Astrocyte (in vitro differentiated cells and primary cell): ENCODE measurements around the gene DCST2. TPM values are rescaled to one million over a fixed set of nuclear protein-coding genes. Genes with fewer than 3 reads are reported as not detected.

Experiments used
- DNase-seq: peaks from one replicate; pipeline ENCODE4 v3.0.0-alpha.2; 2010; ENCODE audit warnings: low read depth
- FAIRE-seq: peaks from 2 replicates; lab custom pipeline; 2011; peaks lifted over from hg19 to GRCh38; lab: Jason Lieb, UNC
- H2AFZ ChIP-seq: 2 replicates; pipeline ENCODE4 v1.6.0; 2012; ENCODE audit warnings: low read depth, low read length, inconsistent platforms
- H3K27ac ChIP-seq: 2 replicates; pipeline ENCODE4 v1.5.1; 2011; ENCODE audit warnings: low read depth, low read length, inconsistent platforms
- H3K27me3 ChIP-seq: 2 replicates; pipeline ENCODE4 v1.6.0; 2011; ENCODE audit warnings: low read length, inconsistent platforms; ENCODE audit not compliant: insufficient read depth
- H3K36me3 ChIP-seq: 2 replicates; pipeline ENCODE4 v1.5.1; 2011; ENCODE audit warnings: low read length, inconsistent platforms; ENCODE audit not compliant: insufficient read depth
- H3K4me1 ChIP-seq: 2 replicates; pipeline ENCODE4 v1.5.1; 2011; ENCODE audit warnings: low read length, inconsistent platforms; ENCODE audit not compliant: insufficient read depth
- H3K4me2 ChIP-seq: 2 replicates; pipeline ENCODE4 v1.6.0; 2012; ENCODE audit warnings: low read length, inconsistent platforms
- H3K4me3 ChIP-seq: 2 replicates; pipeline ENCODE4 v1.5.1; 2011; ENCODE audit warnings: low read depth, mild to moderate bottlenecking, low read length, inconsistent platforms; ENCODE audit not compliant: insufficient read depth
- H3K79me2 ChIP-seq: 2 replicates; pipeline ENCODE4 v1.6.0; 2012; ENCODE audit warnings: mild to moderate bottlenecking, low read length, inconsistent platforms; ENCODE audit not compliant: insufficient read depth
- H3K9ac ChIP-seq: 2 replicates; pipeline ENCODE4 v1.6.0; 2012; ENCODE audit warnings: mild to moderate bottlenecking, low read length, inconsistent platforms
- H3K9me3 ChIP-seq: 2 replicates; pipeline ENCODE4 v1.5.1; 2012; ENCODE audit warnings: low read depth, mild to moderate bottlenecking, low read length, inconsistent platforms; ENCODE audit not compliant: insufficient read depth
- H4K20me1 ChIP-seq: 2 replicates; pipeline ENCODE4 v1.6.0; 2012; ENCODE audit warnings: low read length, inconsistent platforms; ENCODE audit not compliant: insufficient read depth
- H3K27ac Mint-ChIP-seq: one replicate; pipeline ENCODE4 v1.8.0; 2021; ENCODE audit warnings: mild to moderate bottlenecking, mixed read lengths; ENCODE audit not compliant: unreplicated experiment
- H3K27me3 Mint-ChIP-seq: one replicate; pipeline ENCODE4 v1.8.0; 2021; ENCODE audit warnings: low read depth, mixed read lengths; ENCODE audit not compliant: unreplicated experiment
- H3K36me3 Mint-ChIP-seq: one replicate; pipeline ENCODE4 v1.8.0; 2021; ENCODE audit warnings: low read depth, mixed read lengths; ENCODE audit not compliant: unreplicated experiment
- H3K4me1 Mint-ChIP-seq: one replicate; pipeline ENCODE4 v1.8.0; 2021; ENCODE audit warnings: low read depth, mixed read lengths; ENCODE audit not compliant: unreplicated experiment
- H3K4me3 Mint-ChIP-seq: one replicate; pipeline ENCODE4 v1.8.0; 2021; ENCODE audit warnings: mild to moderate bottlenecking, moderate library complexity, mixed read lengths; ENCODE audit not compliant: unreplicated experiment
- H3K9me3 Mint-ChIP-seq: one replicate; pipeline ENCODE4 v1.8.0; 2021; ENCODE audit warnings: mild to moderate bottlenecking, mixed read lengths; ENCODE audit not compliant: unreplicated experiment
- CTCF ChIP-seq: IDR thresholded peaks from 2 replicates; pipeline ENCODE4 v1.5.1; 2011; ENCODE audit warnings: low read depth, mild to moderate bottlenecking, inconsistent platforms, low read length, moderate library complexity; ENCODE audit not compliant: insufficient read depth
- EZH2 ChIP-seq: IDR thresholded peaks from 2 replicates; pipeline ENCODE4 v1.6.1; 2012; ENCODE audit warnings: mild to moderate bottlenecking, low read length, inconsistent platforms; ENCODE audit not compliant: insufficient read depth
- total RNA-seq: library from RNA; stranded (reverse); gene quantifications from 2 replicates; pipeline ENCODE4 v1.2.1, GENCODE V29; 2021

Gene DCST2
- total RNA-seq, 1 donor from 2014 or later = 0.34 TPM

DNA sequence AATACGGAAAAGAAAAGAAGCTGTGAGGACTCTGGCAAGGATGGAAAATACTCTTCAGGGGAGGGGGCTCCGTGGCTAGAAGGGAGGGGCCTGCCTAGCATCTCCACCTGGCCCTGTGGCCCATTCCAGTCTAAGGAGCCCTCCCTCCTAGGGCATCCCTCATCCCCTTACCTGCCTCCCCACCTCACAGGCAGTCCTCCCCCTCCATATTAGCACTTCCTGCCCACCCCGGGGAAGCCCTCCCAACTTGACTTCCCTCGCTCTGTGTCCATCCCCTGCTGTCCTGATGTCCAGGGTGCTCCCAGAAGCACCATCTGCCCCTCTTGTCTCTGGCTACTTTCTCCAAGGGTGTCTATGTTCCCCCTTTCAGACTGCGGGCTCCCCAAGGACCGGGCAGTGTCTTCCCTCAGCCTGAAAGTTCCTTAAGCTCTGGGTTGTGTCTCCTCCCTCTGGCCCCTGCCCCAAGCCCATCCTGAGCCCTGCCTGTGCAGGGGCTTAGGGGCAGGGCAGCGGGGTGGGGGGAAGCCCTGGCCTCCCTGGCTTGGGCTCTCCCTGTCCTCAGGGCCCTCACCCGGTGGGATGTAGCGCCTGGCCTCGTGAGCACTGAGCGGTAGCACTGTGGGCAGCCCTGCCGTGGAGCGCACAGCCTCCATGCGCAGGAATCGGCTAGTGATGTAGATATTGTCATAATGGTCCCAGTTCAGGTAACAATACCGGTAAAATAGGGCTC is 3.9 kb downstream of the DCST2 start:
- Histone ChIP-seq H3K4me2 (no peak overlapping the region), H3K4me3 (no peak overlapping the region), H3K36me3 (no peaks in the 10 kb centered on the region), H2AFZ (no peak overlapping the region), H3K9ac (no peak overlapping the region), H3K27ac (no peak overlapping the region), H3K27me3 (no peaks in the 10 kb centered on the region), H3K9me3 (no peaks in the 10 kb centered on the region), H3K4me1 (no peaks in the 10 kb centered on the region), H3K79me2 (no peaks in the 10 kb centered on the region), H4K20me1 (no peaks in the 10 kb centered on the region)
- no peaks in the 10 kb centered on the region for H3K4me1 Mint-ChIP-seq
- peaks cover 5% of the 10 kb centered on the region for H3K36me3 Mint-ChIP-seq
- H3K27ac Mint-ChIP-seq = no peak overlapping the region
- H3K9me3 Mint-ChIP-seq = no peaks in the 10 kb centered on the region
- no peak overlapping the region for H3K4me3 Mint-ChIP-seq
- TF ChIP-seq EZH2 (no peak), CTCF (no peak)
- H3K27me3 Mint-ChIP-seq = peaks cover 25% of the 10 kb centered on the region
- DNase-seq = no peak
- FAIRE-seq = no peak

DNA sequence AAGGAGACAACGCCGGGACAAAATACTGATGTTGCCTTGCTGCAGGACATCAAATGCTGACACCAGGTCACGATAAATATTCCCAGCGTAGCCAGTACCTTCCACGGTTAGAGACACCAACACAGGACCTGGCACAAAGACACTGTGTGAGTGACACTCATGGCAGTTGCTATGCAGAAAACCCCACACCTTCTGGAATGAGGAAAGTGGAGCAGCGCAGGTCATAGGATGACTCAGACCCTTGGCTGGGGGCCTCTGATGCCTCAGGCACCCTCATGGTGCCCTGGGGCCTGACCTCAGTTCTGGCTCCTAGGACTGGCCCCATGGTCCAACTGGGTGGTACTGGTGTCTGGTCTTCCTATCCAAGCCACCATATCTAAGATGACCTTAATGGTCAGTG is 7.0 kb downstream of the DCST2 start:
- H2AFZ ChIP-seq = no peak overlapping the region
- H3K4me3 ChIP-seq = no peak overlapping the region
- no peak overlapping the region for H3K4me2 ChIP-seq
- H3K4me1 ChIP-seq = no peaks in the 10 kb centered on the region
- Mint-ChIP-seq H3K27me3 (peaks cover 13% of the 10 kb centered on the region), H3K36me3 (no peaks in the 10 kb centered on the region), H3K4me3 (no peak overlapping the region), H3K4me1 (peaks cover 7% of the 10 kb centered on the region), H3K27ac (no peak overlapping the region), H3K9me3 (no peaks in the 10 kb centered on the region)
- H3K79me2 ChIP-seq = no peaks in the 10 kb centered on the region
- H4K20me1 ChIP-seq = no peaks in the 10 kb centered on the region
- DNase-seq (no peak), FAIRE-seq (no peak)
- H3K27me3 ChIP-seq = no peaks in the 10 kb centered on the region
- no peak overlapping the region for H3K27ac ChIP-seq
- TF ChIP-seq CTCF (no peak), EZH2 (no peak)
- no peaks in the 10 kb centered on the region for H3K9me3 ChIP-seq
- H3K36me3 ChIP-seq = no peaks in the 10 kb centered on the region
- no peak overlapping the region for H3K9ac ChIP-seq

- Mint-ChIP-seq H3K36me3 (no peaks in the 10 kb centered on the region), H3K27ac (no peak overlapping the region), H3K27me3 (peaks cover 13% of the 10 kb centered on the region), H3K4me3 (no peak overlapping the region), H3K4me1 (peaks cover 7% of the 10 kb centered on the region), H3K9me3 (no peaks in the 10 kb centered on the region)
- Histone ChIP-seq H2AFZ (no peak overlapping the region), H3K79me2 (no peaks in the 10 kb centered on the region), H3K4me1 (no peaks in the 10 kb centered on the region), H3K4me3 (no peak overlapping the region), H4K20me1 (no peaks in the 10 kb centered on the region), H3K36me3 (no peaks in the 10 kb centered on the region), H3K27me3 (no peaks in the 10 kb centered on the region), H3K4me2 (no peak overlapping the region), H3K27ac (no peak overlapping the region), H3K9ac (no peak overlapping the region), H3K9me3 (no peaks in the 10 kb centered on the region)
- no peak for DNase-seq
- no peak for FAIRE-seq
- TF ChIP-seq EZH2 = no peak
- TF ChIP-seq CTCF = no peak
Observed at GRCh38 chr1:155026154-155026553, 7.4 kb downstream of the DCST2 start.
